Testis (tissue), 2 donors: Measurements from ENCODE around the gene FLT4.

ENCODE experiments used
- POLR2A ChIP-seq: fragments of 450-650 bp; IDR thresholded peaks from one replicate; pipeline ENCODE4 v1.6.1; 2017; ENCODE audit warnings: antibody characterized with exemption, mild to moderate bottlenecking, moderate library complexity
- TF ChIP-seq, protein P1 (sequence below), 3 experiments: fragments of 450-650 bp in 2 of 3; fragments of 200-600 bp in 1 of 3; sonication (generic) in 1 of 3; IDR thresholded peaks; one replicate each; pipeline ENCODE4 v1.5.1; 2016 to 2019; ENCODE audit warnings: antibody characterized with exemption in 3 of 3, mild to moderate bottlenecking in 2 of 3, moderate library complexity in 1 of 3

DNA sequence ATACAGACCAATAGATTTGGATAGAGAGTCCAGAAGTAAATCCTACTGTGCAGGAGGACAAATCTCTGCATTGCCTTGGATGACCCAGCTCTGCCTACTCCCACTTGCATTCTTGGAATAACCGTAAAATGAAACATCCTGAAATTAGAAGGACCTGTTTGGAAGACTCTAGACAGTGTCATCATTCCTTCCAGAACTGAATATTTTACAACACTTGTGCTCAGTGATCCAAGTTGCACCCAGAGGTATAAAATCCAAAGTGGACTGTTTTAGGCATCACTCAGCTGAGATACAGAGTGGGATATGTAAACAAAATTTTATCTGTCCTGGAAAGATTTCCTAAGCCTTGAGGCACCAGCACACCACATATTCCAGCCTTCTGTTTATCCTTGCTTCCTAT, 46.7 kb upstream of the FLT4 start:
- TF ChIP-seq, protein P1, sequence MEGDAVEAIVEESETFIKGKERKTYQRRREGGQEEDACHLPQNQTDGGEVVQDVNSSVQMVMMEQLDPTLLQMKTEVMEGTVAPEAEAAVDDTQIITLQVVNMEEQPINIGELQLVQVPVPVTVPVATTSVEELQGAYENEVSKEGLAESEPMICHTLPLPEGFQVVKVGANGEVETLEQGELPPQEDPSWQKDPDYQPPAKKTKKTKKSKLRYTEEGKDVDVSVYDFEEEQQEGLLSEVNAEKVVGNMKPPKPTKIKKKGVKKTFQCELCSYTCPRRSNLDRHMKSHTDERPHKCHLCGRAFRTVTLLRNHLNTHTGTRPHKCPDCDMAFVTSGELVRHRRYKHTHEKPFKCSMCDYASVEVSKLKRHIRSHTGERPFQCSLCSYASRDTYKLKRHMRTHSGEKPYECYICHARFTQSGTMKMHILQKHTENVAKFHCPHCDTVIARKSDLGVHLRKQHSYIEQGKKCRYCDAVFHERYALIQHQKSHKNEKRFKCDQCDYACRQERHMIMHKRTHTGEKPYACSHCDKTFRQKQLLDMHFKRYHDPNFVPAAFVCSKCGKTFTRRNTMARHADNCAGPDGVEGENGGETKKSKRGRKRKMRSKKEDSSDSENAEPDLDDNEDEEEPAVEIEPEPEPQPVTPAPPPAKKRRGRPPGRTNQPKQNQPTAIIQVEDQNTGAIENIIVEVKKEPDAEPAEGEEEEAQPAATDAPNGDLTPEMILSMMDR (IDR thresholded peaks at IDR 0.05), result no peak
- no peak for TF ChIP-seq POLR2A
